Measurements from ENCODE around the gene PAOX.
A peak's percentile ranks its signal among the peaks of the same experiment; 100 is the strongest.

PAOX gene

GRCh38 chr10:133420028-133420427 is 41.0 kb downstream of the PAOX start:
- no peak for TF ChIP-seq EZH2 (IDR thresholded peaks at IDR 0.05; ENCODE audit: borderline replicate concordance, low read depth, low read length, severe bottlenecking)
- no peak for TF ChIP-seq CTCF (IDR thresholded peaks at IDR 0.05; ENCODE audit: borderline replicate concordance, extremely low read depth, low read length, poor library complexity, severe bottlenecking)
- H3K36me3 ChIP-seq (ENCODE audit: insufficient read depth, low read length), result peaks cover 62% of the 10 kb centered on the region
- H3K79me2 ChIP-seq (ENCODE audit: insufficient read depth, low read length), result peaks cover 11% of the 10 kb centered on the region; the same call in 1 of the 2 replicates
- H3K27ac ChIP-seq (ENCODE audit: low read length), result no peak overlapping the region
- no peaks in the 10 kb centered on the region for H3K4me1 ChIP-seq (ENCODE audit: insufficient read depth, low read length)
- no peak overlapping the region for H3K9ac ChIP-seq (ENCODE audit: low read depth, low read length)
- no peaks in the 10 kb centered on the region; the same call in 1 of the 2 replicates for H4K20me1 ChIP-seq (ENCODE audit: insufficient read depth, low read length)
- ATAC-seq (ENCODE audit: insufficient read depth, low read depth), result no peak
- DNase-seq, result no peak
- H2AFZ ChIP-seq (ENCODE audit: low read depth, low read length), result no peak overlapping the region
- H3K4me3 ChIP-seq (ENCODE audit: low read depth in 1 of 2, low read length in 2 of 2), result no peak overlapping the region
- no peak overlapping the region for H3K4me2 ChIP-seq (ENCODE audit: insufficient read depth, low read length)
- peaks cover 30% of the 10 kb centered on the region for H3K9me3 ChIP-seq (ENCODE audit: insufficient read depth, low read length, severe bottlenecking)
- no peaks in the 10 kb centered on the region for H3K27me3 ChIP-seq (ENCODE audit: insufficient read depth, low read length, poor library complexity)

GRCh38 chr10:133420579-133420978 is 41.5 kb downstream of the PAOX start:
- Histone ChIP-seq H3K9ac (ENCODE audit: low read depth, low read length) (no peak overlapping the region), H3K4me1 (ENCODE audit: insufficient read depth, low read length) (no peaks in the 10 kb centered on the region), H2AFZ (ENCODE audit: low read depth, low read length) (no peak overlapping the region), H3K79me2 (ENCODE audit: insufficient read depth, low read length) (peaks cover 5% of the 10 kb centered on the region; the same call in 1 of the 2 replicates), H3K36me3 (ENCODE audit: insufficient read depth, low read length) (peaks cover 57% of the 10 kb centered on the region), H3K27me3 (ENCODE audit: insufficient read depth, low read length, poor library complexity) (no peaks in the 10 kb centered on the region), H3K4me3 (ENCODE audit: low read depth in 1 of 2, low read length in 2 of 2) (no peak overlapping the region), H3K4me2 (ENCODE audit: insufficient read depth, low read length) (no peak overlapping the region), H3K27ac (ENCODE audit: low read length) (no peak overlapping the region), H3K9me3 (ENCODE audit: insufficient read depth, low read length, severe bottlenecking) (peaks cover 25% of the 10 kb centered on the region), H4K20me1 (ENCODE audit: insufficient read depth, low read length) (no peaks in the 10 kb centered on the region; the same call in 1 of the 2 replicates)
- TF ChIP-seq EZH2 (IDR thresholded peaks at IDR 0.05; ENCODE audit: borderline replicate concordance, low read depth, low read length, severe bottlenecking) (no peak), CTCF (IDR thresholded peaks at IDR 0.05; ENCODE audit: borderline replicate concordance, extremely low read depth, low read length, poor library complexity, severe bottlenecking) (no peak)
- ATAC-seq (ENCODE audit: insufficient read depth, low read depth), result no peak
- peak; percentile 4 for DNase-seq

- no peaks in the 10 kb centered on the region; the same call in 1 of the 2 replicates for H4K20me1 ChIP-seq (ENCODE audit: insufficient read depth, low read length)
- peaks cover 51% of the 10 kb centered on the region for H3K36me3 ChIP-seq (ENCODE audit: insufficient read depth, low read length)
- no peak overlapping the region for H3K9ac ChIP-seq (ENCODE audit: low read depth, low read length)
- no peaks in the 10 kb centered on the region for H3K4me1 ChIP-seq (ENCODE audit: insufficient read depth, low read length)
- ATAC-seq (ENCODE audit: insufficient read depth, low read depth) (no peak; the same call in 2 of the 3 replicates), DNase-seq (no peak)
- no peak overlapping the region for H3K4me2 ChIP-seq (ENCODE audit: insufficient read depth, low read length)
- TF ChIP-seq EZH2 (IDR thresholded peaks at IDR 0.05; ENCODE audit: borderline replicate concordance, low read depth, low read length, severe bottlenecking) (no peak), CTCF (IDR thresholded peaks at IDR 0.05; ENCODE audit: borderline replicate concordance, extremely low read depth, low read length, poor library complexity, severe bottlenecking) (no peak)
- no peak overlapping the region for H2AFZ ChIP-seq (ENCODE audit: low read depth, low read length)
- no peak overlapping the region for H3K27ac ChIP-seq (ENCODE audit: low read length)
- no peak overlapping the region for H3K4me3 ChIP-seq (ENCODE audit: low read depth in 1 of 2, low read length in 2 of 2)
- H3K9me3 ChIP-seq (ENCODE audit: insufficient read depth, low read length, severe bottlenecking), result peaks cover 19% of the 10 kb centered on the region
- H3K27me3 ChIP-seq (ENCODE audit: insufficient read depth, low read length, poor library complexity), result no peaks in the 10 kb centered on the region
- H3K79me2 ChIP-seq (ENCODE audit: insufficient read depth, low read length), result 0 out of 2 replicates have a peak, but pooled peaks cover 4% of the 10 kb centered on the region
Measured at GRCh38 chr10:133421336-133422222, 42.5 kb downstream of the PAOX start.

Data from DND-41 (cell line).